ENCODE measurements around the gene PPP2R3B.

GRCh38 chrX:295136-295535, 91.6 kb downstream of the PPP2R3B start:
- no peak for TF ChIP-seq TARDBP (IDR thresholded peaks at IDR 0.05)
- TF ChIP-seq SP1 (IDR thresholded peaks at IDR 0.05): no peak
- TF ChIP-seq BHLHE40 (IDR thresholded peaks at IDR 0.05; ENCODE audit: borderline replicate concordance): no peak
- TF ChIP-seq ZNF384 (IDR thresholded peaks at IDR 0.05): no peak
- TF ChIP-seq ELF4 (IDR thresholded peaks at IDR 0.05): no peak
- no peak for TF ChIP-seq FOXA1 (IDR thresholded peaks at IDR 0.05)
- no peak for TF ChIP-seq NFRKB (IDR thresholded peaks at IDR 0.05)
